ENCODE measurements around the gene CDH23. TPM values are rescaled to one million over a fixed set of nuclear protein-coding genes. Genes with fewer than 3 reads are reported as not detected.
A peak's percentile ranks its signal among the peaks of the same experiment; 100 is the strongest.

CDH23 gene
- total and polyA plus RNA-seq, 9 of the 15 experiments (the other 6 are each of a cell fraction or from before 2014, with no cell fraction given), result 0.18 to 1.2 (median 0.47) TPM

GRCh38 chr10:71378336-71379117 lies 18.2 kb upstream of the CDH23 start (continued):
- TF ChIP-seq AFF4 (CRISPR knock-in tag; IDR thresholded peaks at IDR 0.05) (no peak), RNF2 (IDR thresholded peaks at IDR 0.05) (0 out of 2 replicates have a peak, but pooled peaks have one; percentile 18), SPI1 (IDR thresholded peaks at IDR 0.05; ENCODE audit: borderline replicate concordance, low read depth, low read length) (peak; percentile 98), ETV6 (IDR thresholded peaks at IDR 0.05; ENCODE audit: borderline replicate concordance in 1 of 2, low read depth in 2 of 2, low read length in 1 of 2) (peak in 1 of 2 experiments; percentile 57; a peak in 1 of 4 replicates), ETV6 (CRISPR knock-in tag; IDR thresholded peaks at IDR 0.05; ENCODE audit: borderline replicate concordance) (no peak), REST (IDR thresholded peaks at IDR 0.05; ENCODE audit: borderline replicate concordance) (0 out of 2 replicates have a peak, but pooled peaks have one; percentile 40), REST (CRISPR knock-in tag; IDR thresholded peaks at IDR 0.05; ENCODE audit: low read depth) (no peak), ELF1 (tag; IDR thresholded peaks at IDR 0.05) (peak; percentile 72), JUND (IDR thresholded peaks at IDR 0.05; ENCODE audit: borderline replicate concordance, low read depth, low read length) (no peak), JUND (tag; IDR thresholded peaks at IDR 0.05; ENCODE audit: borderline replicate concordance, low read depth, low read length) (0 out of 3 replicates have a peak, but pooled peaks have one; percentile 33), RAD21 (CRISPR knock-in tag; conservative IDR thresholded peaks at IDR 0.05 in 1 of 2, IDR thresholded peaks at IDR 0.05 in 1 of 2) (peak; percentile 28 to 67), CTBP1 (IDR thresholded peaks at IDR 0.05; ENCODE audit: borderline replicate concordance) (peak; percentile 82), ELF4 (CRISPR knock-in tag; IDR thresholded peaks at IDR 0.05) (peak; percentile 77; the same call in 1 of the 2 replicates)
